Common myeloid progenitor, CD34-positive (primary cell): ENCODE results near the gene EXOC6B.

ENCODE experiments used
- CTCF ChIA-PET: fragments of 350-600 bp; sonication (Branson Sonifier 250); formaldehyde crosslinking; loops from one replicate; lab custom pipeline; 2021; ENCODE audit warnings: antibody characterized with exemption; lab: Charles Lee
- POLR2A ChIA-PET: fragments of 350-600 bp; sonication (Branson Sonifier 250); formaldehyde crosslinking; loops from one replicate; lab custom pipeline; 2021; ENCODE audit warnings: antibody characterized with exemption; lab: Charles Lee
- DNase-seq, 3 donors: peaks; one replicate each; pipeline versions ENCODE4 v3.0.0 to v3.0.0-alpha.2; 2013
- H3K27ac ChIP-seq, 2 experiments: 1 replicate in 1 of 2; 2 replicates in 1 of 2; pipeline ENCODE4 v1.7.0; 2013; ENCODE audit warnings: inconsistent platforms in 2 of 2, low read length in 2 of 2, mild to moderate bottlenecking in 2 of 2, low read depth in 1 of 2, moderate library complexity in 1 of 2; ENCODE audit not compliant: severe bottlenecking in 2 of 2, insufficient read depth in 1 of 2, poor library complexity in 1 of 2
- H3K27me3 ChIP-seq, 5 experiments: replicated peaks in 2 of 5; 1 replicate in 3 of 5; 2 replicates in 2 of 5; pipeline versions ENCODE4 v1.6.1 to v1.7.0; 2013; ENCODE audit warnings: low read length in 4 of 5, mild to moderate bottlenecking in 2 of 5, moderate library complexity in 2 of 5, inconsistent platforms in 1 of 5; ENCODE audit not compliant: insufficient read depth in 5 of 5, control insufficient read depth in 4 of 5
- H3K36me3 ChIP-seq, 4 experiments: 1 replicate in 2 of 4; 2 replicates in 2 of 4; pipeline versions ENCODE4 v1.6.1 to v1.7.0; 2013; ENCODE audit warnings: low read length in 3 of 4, control low read depth in 1 of 4, mild to moderate bottlenecking in 1 of 4; ENCODE audit not compliant: control insufficient read depth in 4 of 4, insufficient read depth in 4 of 4
- H3K4me1 ChIP-seq, 4 experiments: 1 replicate in 3 of 4; 2 replicates in 1 of 4; pipeline versions ENCODE4 v1.6.1 to v1.7.1; 2013; ENCODE audit warnings: low read length in 3 of 4, mild to moderate bottlenecking in 3 of 4, control low read depth in 1 of 4, inconsistent platforms in 1 of 4, moderate library complexity in 1 of 4; ENCODE audit not compliant: control insufficient read depth in 4 of 4, insufficient read depth in 4 of 4; ENCODE audit errors: control extremely low read depth in 1 of 4
- H3K4me3 ChIP-seq, 7 experiments: 1 replicate in 4 of 7; 2 replicates in 3 of 7; pipeline versions ENCODE4 v1.5.1 to v1.7.0; 2013; ENCODE audit warnings: mild to moderate bottlenecking in 7 of 7, low read length in 6 of 7, moderate library complexity in 6 of 7, inconsistent platforms in 2 of 7, low read depth in 2 of 7, control low read depth in 1 of 7; ENCODE audit not compliant: insufficient read depth in 4 of 7, control insufficient read depth in 1 of 7; ENCODE audit errors: extremely low read depth in 1 of 7
- H3K9me3 ChIP-seq, 5 experiments: 1 replicate in 4 of 5; 2 replicates in 1 of 5; pipeline versions ENCODE4 v1.6.1 to v1.7.1; 2013; ENCODE audit warnings: low read length in 4 of 5, mild to moderate bottlenecking in 2 of 5, inconsistent platforms in 1 of 5, low read depth in 1 of 5, moderate library complexity in 1 of 5; ENCODE audit not compliant: control insufficient read depth in 4 of 5, insufficient read depth in 2 of 5; ENCODE audit errors: control extremely low read depth in 1 of 5
- WGBS: methylation state at CpG from one replicate; pipeline ENCODE4 v1.1.5; 2013; ENCODE audit not compliant: insufficient coverage; 5-methylcytosine and 5-hydroxymethylcytosine counted together

Gene EXOC6B

DNA sequence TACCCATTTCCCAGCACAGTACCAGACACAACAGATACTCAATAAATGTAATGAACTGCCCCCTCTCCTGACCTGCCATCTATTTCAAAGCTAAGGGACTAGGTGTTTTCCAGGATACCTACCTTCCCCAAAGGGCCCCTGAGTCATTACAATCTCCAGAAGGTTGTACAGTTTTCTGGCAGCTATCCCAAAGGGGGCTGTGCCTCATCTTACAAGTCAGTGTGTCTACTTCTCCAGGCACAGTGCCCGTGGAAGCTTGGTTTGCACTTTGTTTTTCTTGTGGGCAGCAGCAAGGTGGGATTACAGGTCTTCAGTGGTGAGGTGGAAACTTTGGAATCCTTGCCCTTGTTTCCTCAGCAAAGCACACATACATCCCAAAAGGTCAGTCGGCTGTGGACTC is 615.4 kb downstream of the EXOC6B start:
- DNase-seq, result no peak

DNA sequence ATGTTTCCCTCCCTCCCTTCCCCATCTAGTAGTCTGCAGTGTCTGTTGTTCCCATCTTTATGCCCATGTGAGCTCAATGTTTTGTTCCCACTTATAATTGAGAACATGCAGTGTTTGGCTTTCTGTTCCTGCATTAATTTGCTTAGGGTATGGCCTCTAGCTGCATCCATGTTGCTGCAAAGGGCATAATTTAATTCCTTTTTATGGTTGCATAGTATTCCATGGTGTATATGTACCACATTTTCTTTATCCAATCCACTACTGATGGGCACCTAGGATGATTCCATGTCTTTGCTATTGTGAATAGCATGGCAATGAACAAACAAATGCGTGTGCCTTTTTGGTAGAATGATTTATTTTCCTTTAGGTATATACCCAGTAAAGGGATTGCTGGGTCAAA is 617.6 kb downstream of the EXOC6B start:
- Histone ChIP-seq H3K4me1 (peaks cover 4 to 11% (median 9%) of the 10 kb centered on the region in 4 experiments), H3K9me3 (no peaks in the 10 kb centered on the region), H3K4me3 (no peak overlapping the region), H3K27ac (no peak overlapping the region), H3K36me3 (no peaks in the 10 kb centered on the region), H3K27me3 (peaks cover 0 to 2% (median 0%) of the 10 kb centered on the region in 5 experiments)
- ChIA-PET POLR2A (no interaction called here), CTCF (interaction anchor here (1.4 kb wide), 1 partner anchor 59 kb away, joined by 4 read pairs; no protein-coding TSS in a partner anchor)
- no peak for DNase-seq
- WGBS, result no CpG with 5 or more reads among the region's 1 CpG

More for the DNA sequence above, 615.4 kb downstream of the EXOC6B start:
- no peak overlapping the region for H3K27ac ChIP-seq
- 100% methylated on average over 2 of the region's 2 CpGs for WGBS
- ChIA-PET CTCF (no interaction called here), POLR2A (no interaction called here)
- no peaks in the 10 kb centered on the region for H3K4me1 ChIP-seq
- H3K4me3 ChIP-seq, result no peak overlapping the region
- no peaks in the 10 kb centered on the region for H3K36me3 ChIP-seq
- H3K9me3 ChIP-seq, result no peaks in the 10 kb centered on the region
- H3K27me3 ChIP-seq, result peaks cover 0 to 2% (median 0%) of the 10 kb centered on the region in 5 experiments

DNA sequence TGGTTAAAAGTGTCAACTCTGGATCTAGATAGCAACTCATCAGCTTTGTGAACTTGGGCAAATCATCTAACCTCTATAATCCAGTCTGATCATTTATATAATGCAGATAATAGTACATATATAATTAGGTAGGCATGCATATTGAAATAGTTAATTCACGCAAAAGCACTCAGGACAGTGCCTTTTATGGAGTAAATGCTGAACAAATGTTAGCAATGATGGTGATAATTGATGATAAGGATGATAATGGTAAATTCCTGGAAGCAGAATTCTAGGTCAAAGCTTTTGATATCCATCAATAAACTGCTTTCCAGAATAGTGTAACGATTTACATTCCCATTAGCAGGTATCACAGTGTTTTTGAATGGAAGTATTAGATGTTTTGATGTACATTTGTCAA is 618.5 kb downstream of the EXOC6B start:
- Histone ChIP-seq H3K4me1 (peaks cover 4 to 11% (median 9%) of the 10 kb centered on the region in 4 experiments), H3K27me3 (peaks cover 0 to 2% (median 0%) of the 10 kb centered on the region in 5 experiments), H3K27ac (no peak overlapping the region), H3K9me3 (no peaks in the 10 kb centered on the region), H3K36me3 (no peaks in the 10 kb centered on the region), H3K4me3 (no peak overlapping the region)
- no CpG with 5 or more reads among the region's 2 CpGs for WGBS
- CTCF ChIA-PET, result no interaction called here
- no peak for DNase-seq
- POLR2A ChIA-PET, result no interaction called here

DNA sequence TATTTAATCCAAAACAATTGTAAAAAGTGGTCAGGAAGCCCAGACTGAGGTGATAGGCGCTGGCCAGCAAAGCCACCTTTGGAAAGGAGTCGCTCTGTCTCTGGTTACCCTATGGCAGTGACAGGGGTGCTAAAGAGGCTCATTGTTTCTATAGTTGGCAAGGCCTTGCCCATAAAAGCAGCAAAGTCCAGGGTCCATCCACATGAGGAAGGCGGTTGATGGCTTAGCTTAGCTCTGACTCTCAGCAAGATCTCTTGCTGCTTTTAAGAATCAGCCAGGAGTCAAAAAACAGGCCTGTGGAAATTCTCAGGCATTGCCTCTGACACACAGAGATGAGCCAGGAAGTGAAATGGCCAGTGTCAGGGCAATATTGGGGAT is 620.3 kb downstream of the EXOC6B start:
- DNase-seq, result no peak
- Histone ChIP-seq H3K27ac (no peak overlapping the region), H3K4me3 (no peak overlapping the region), H3K36me3 (no peaks in the 10 kb centered on the region), H3K27me3 (peaks cover 0 to 2% (median 0%) of the 10 kb centered on the region in 5 experiments), H3K9me3 (no peaks in the 10 kb centered on the region), H3K4me1 (peaks cover 4 to 11% (median 9%) of the 10 kb centered on the region in 4 experiments)
- ChIA-PET CTCF (no interaction called here), POLR2A (no interaction called here)
- 100% methylated on average over 3 of the region's 3 CpGs for WGBS

DNA sequence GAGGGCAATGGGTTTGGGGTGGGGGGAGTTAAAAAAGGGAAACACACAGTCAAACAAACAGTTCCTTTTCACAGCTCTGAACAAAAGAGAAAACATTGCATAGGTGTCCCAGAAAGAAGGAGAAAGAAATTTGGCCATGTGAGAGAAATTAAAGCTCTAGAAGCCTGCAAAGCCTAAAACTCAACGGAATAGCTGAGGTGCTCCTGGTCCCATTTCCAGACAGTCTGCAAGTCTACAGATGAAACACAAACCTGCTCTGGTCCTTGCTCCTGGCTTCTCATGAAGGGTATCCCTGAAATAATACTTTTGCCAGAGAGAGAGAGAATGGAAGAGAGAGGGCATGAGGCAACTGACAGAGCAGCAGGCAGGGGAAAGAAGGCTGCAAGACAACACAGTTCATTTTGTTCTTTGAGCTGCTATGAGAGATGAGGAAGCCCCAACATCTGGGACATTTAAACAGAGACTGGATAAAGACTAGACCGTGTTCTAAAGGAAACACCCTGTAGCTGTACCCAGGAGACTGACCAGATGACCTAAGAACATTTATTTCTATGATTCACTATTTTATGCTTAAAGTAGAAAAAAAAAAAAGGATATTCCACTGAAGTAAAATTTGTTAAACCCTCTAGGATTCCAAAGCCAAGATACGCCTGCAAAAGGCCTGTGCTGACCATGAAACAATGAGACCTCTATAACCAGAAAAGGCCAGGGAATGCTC is 620.9 kb downstream of the EXOC6B start:
- Histone ChIP-seq H3K27ac (no peak overlapping the region), H3K9me3 (no peaks in the 10 kb centered on the region), H3K4me3 (peak overlapping the region in 1 of 7 experiments; percentile 34), H3K4me1 (peaks cover 4 to 11% (median 9%) of the 10 kb centered on the region in 4 experiments), H3K36me3 (no peaks in the 10 kb centered on the region), H3K27me3 (peaks cover 0 to 2% (median 0%) of the 10 kb centered on the region in 5 experiments)
- DNase-seq, result no peak
- WGBS, result 25% methylated on average over 1 of the region's 3 CpGs
- ChIA-PET CTCF (no interaction called here), POLR2A (no interaction called here)

DNA sequence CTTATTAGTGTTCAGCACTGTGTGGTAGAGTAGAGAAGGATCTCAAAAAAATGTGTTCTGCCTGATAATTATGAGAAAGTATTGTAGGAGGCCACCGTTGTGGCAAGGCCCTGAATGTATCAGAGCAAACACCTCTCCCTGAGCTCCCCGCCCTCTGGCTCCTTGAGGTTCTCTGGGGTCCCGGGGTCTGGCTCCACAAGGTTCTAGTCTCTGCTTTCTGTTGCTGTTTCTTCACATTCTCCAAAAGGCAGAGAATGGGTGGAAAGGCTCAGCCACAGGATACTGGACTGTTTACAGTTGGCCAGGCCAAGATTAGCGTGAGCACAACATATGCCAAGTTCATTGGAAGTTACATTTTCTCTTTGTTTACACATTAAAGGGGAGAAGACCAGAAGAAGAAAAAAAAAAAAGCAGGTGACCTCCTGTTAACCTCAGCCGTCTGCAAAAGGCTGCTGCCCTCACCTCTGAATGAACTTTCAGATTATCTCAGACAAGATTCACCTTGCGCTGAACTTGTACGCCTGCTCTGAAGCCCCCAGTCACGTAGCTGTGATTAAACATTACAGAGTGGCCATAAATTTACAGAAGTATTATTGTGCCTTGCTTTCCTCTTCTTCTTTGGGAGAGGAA is 621.6 kb downstream of the EXOC6B start:
- CTCF ChIA-PET, result interaction anchor here (0.9 kb wide), 1 partner anchor 658 kb away, joined by 4 read pairs; no protein-coding TSS in a partner anchor
- no peak overlapping the region for H3K27ac ChIP-seq
- 52% methylated on average over 5 of the region's 8 CpGs for WGBS
- H3K36me3 ChIP-seq, result no peaks in the 10 kb centered on the region
- peak overlapping the region in 1 of 7 experiments; percentile 34 for H3K4me3 ChIP-seq
- peak in 2 of 3 donors; percentile 14 to 30 for DNase-seq
- no peaks in the 10 kb centered on the region for H3K9me3 ChIP-seq
- peaks cover 4 to 11% (median 9%) of the 10 kb centered on the region in 4 experiments for H3K4me1 ChIP-seq
- peaks cover 0 to 2% (median 0%) of the 10 kb centered on the region in 5 experiments for H3K27me3 ChIP-seq
- POLR2A ChIA-PET, result no interaction called here
